Esophagus squamous epithelium (tissue), 5 donors: ENCODE measurements around the gene FIGLA. TPM values are rescaled to one million over a fixed set of nuclear protein-coding genes. Genes with fewer than 3 reads are reported as not detected.

Experiments
- DNase-seq: peaks from one replicate; lab custom pipeline; 2025; lab: John Stamatoyannopoulos, UW
- H3K27ac ChIP-seq, 4 donors: fragments of 200-600 bp; sonication (generic); one replicate each; pipeline ENCODE4 v1.5.1; 2016 to 2019; ENCODE audit warnings: mild to moderate bottlenecking in 1 of 4
- H3K27me3 ChIP-seq, 4 donors: fragments of 200-600 bp; sonication (generic); 1 replicate in 3 of 4; 2 replicates in 1 of 4; pipeline versions ENCODE4 v1.5.1 to v1.6.0; 2017 to 2021; ENCODE audit warnings: antibody characterized with exemption in 1 of 4
- H3K36me3 ChIP-seq, 3 donors: fragments of 200-600 bp; sonication (generic); one replicate each; pipeline ENCODE4 v1.5.1; 2016 to 2019
- H3K4me1 ChIP-seq, 3 donors: fragments of 200-600 bp; sonication (generic); one replicate each; pipeline ENCODE4 v1.5.1; 2017 to 2019
- H3K4me3 ChIP-seq, 4 donors: fragments of 200-600 bp; sonication (generic); 1 replicate in 3 of 4; 2 replicates in 1 of 4; pipeline ENCODE4 v1.5.1; 2016 to 2019; ENCODE audit warnings: mild to moderate bottlenecking in 2 of 4, moderate library complexity in 1 of 4
- H3K9me3 ChIP-seq, 3 donors: fragments of 200-600 bp; sonication (generic); one replicate each; pipeline ENCODE4 v1.5.1; 2016 to 2019
- CTCF ChIP-seq, 6 experiments: fragments of 450-650 bp in 4 of 6; fragments of 200-600 bp in 2 of 6; sonication (generic) in 2 of 6; IDR thresholded peaks; one replicate each; pipeline ENCODE4 v1.5.1; 2016 to 2019; ENCODE audit warnings: antibody characterized with exemption in 6 of 6, mild to moderate bottlenecking in 4 of 6, moderate library complexity in 4 of 6
- POLR2A ChIP-seq, 4 donors: fragments of 450-650 bp; IDR thresholded peaks; one replicate each; pipeline ENCODE4 v1.6.1; 2017; ENCODE audit warnings: antibody characterized with exemption in 4 of 4, mild to moderate bottlenecking in 4 of 4, moderate library complexity in 3 of 4
- WGBS, 2 donors: methylation state at CpG; one replicate each; pipeline ENCODE4 v1.1.5; 2018; 5-methylcytosine and 5-hydroxymethylcytosine counted together
- intact Hi-C: fragments of 100-400 bp; cut with DNase I; formaldehyde crosslinking; loops from one replicate; pipeline ENCODE4 v1.15.0; 2022
- total RNA-seq, 4 donors: library from RNA; depleted of rRNA; stranded (reverse); fragments of >200 nt; gene quantifications; one replicate each; pipeline ENCODE4 v1.1.0, GENCODE V29; 2016
- donor health status: DM: yes; HTN: yes; CAD: no.

Gene FIGLA
- total RNA-seq, 4 donors from 2014 or later = not detected

GRCh38 chr2:70795164-70795995 is 4.9 kb upstream of the FIGLA start:
- Histone ChIP-seq H3K4me1 (peaks cover 0 to 5% (median 4%) of the 10 kb centered on the region in 3 donors), H3K36me3 (no peaks in the 10 kb centered on the region), H3K4me3 (no peak overlapping the region), H3K27me3 (peaks cover 0 to 70% (median 10%) of the 10 kb centered on the region in 4 donors), H3K27ac (no peak overlapping the region), H3K9me3 (no peaks in the 10 kb centered on the region)
- TF ChIP-seq POLR2A (IDR thresholded peaks at IDR 0.05) (no peak), CTCF (IDR thresholded peaks at IDR 0.05) (no peak)
- WGBS, 2 donors = 56 to 70% methylated on average over 4 of the region's 4 CpGs
- intact Hi-C loops = no loop called here
- no peak for DNase-seq

DNA sequence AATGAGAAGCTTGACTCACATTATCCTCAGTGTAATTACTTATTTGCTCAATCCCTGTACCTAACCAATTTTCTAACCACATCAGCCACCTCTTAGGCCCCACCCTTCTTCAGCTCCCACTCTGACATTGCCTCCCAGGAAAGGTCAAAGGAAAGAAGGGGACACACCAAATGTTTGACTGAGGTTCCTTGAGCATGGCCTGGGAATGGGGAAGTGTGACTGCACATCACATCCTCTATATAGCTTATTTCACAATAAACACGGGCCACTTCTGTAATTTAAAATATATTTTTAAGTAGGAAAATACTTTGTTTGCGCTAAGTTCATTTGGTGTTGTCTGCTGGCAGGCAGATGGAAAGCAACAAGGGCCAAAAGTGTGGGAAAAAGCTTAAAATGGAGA is 3.0 kb upstream of the FIGLA start:
- H3K9me3 ChIP-seq = no peaks in the 10 kb centered on the region
- peaks cover 4 to 81% (median 13%) of the 10 kb centered on the region in 4 donors for H3K27me3 ChIP-seq
- no peak overlapping the region for H3K4me3 ChIP-seq
- intact Hi-C loops = no loop called here
- no peaks in the 10 kb centered on the region for H3K36me3 ChIP-seq
- peaks cover 8 to 16% (median 10%) of the 10 kb centered on the region in 3 donors for H3K4me1 ChIP-seq
- 82 to 86% methylated on average over 2 of the region's 2 CpGs for WGBS, 2 donors
- H3K27ac ChIP-seq = no peak overlapping the region
- TF ChIP-seq POLR2A (IDR thresholded peaks at IDR 0.05) (no peak), CTCF (IDR thresholded peaks at IDR 0.05) (no peak)
- no peak for DNase-seq

DNA sequence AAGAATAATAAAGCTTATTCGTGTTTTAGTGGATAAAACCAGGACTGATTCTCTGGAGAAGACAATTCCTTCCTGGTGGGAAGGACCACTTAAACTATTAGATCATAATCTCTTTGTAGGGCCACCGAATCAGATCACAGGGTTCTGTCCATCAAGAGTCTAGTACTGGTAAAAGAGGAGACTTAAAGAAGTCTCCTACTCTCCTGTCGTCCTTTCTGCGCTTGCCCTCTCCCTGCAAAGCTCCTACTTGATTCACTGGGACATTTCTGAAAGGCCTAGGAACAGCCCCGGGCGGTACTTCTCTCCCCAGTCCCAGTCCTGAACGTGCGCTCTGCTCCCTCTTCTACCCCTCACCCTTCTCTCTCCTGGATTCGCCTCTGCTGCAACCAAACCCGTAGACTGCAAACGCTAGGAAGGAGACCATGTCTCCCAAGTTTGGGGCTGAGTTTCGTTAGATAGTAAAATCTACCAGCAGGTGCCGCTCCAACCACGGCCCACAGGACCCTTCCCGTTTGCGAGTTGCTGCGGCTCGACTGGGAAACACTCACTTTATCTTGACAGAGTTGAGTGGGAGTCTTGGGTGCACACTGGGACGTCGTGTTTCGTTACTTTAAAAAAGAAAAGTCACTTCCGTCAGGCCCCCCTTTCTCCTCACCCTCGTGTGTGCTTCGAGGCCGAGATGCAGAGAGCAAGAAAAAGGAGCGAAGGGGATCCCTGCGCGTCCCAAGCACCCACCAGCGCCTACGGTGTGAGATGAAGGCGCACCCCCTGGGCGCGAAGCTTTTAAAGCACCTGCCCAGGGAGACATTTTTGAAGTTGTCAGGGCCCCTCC is 923 bp downstream of the FIGLA start:
- H3K9me3 ChIP-seq = no peaks in the 10 kb centered on the region
- H3K27me3 ChIP-seq = peaks cover 4 to 86% (median 13%) of the 10 kb centered on the region in 4 donors
- H3K4me1 ChIP-seq = peaks cover 8 to 16% (median 10%) of the 10 kb centered on the region in 3 donors
- intact Hi-C loops = no loop called here
- peak overlapping the region in 3 of 4 donors; percentile 13 to 58 (median 34) for H3K4me3 ChIP-seq
- no peak for DNase-seq
- 7 to 10% methylated on average over 18 to 27 of the region's 33 CpGs for WGBS, 2 donors
- no peak overlapping the region for H3K27ac ChIP-seq
- no peaks in the 10 kb centered on the region for H3K36me3 ChIP-seq
- TF ChIP-seq POLR2A (IDR thresholded peaks at IDR 0.05) (no peak), CTCF (IDR thresholded peaks at IDR 0.05) (peak in 5 of 6 experiments; percentile 38 to 55 (median 50))

- H3K27ac ChIP-seq = no peak overlapping the region
- H3K27me3 ChIP-seq = peaks cover 0 to 48% (median 5%) of the 10 kb centered on the region in 4 donors
- H3K9me3 ChIP-seq = no peaks in the 10 kb centered on the region
- no peak for DNase-seq
- intact Hi-C loops = no loop called here
- H3K4me1 ChIP-seq = peaks cover 5 to 11% (median 7%) of the 10 kb centered on the region in 3 donors
- H3K4me3 ChIP-seq = no peak overlapping the region
- TF ChIP-seq POLR2A (IDR thresholded peaks at IDR 0.05) = no peak
- TF ChIP-seq CTCF (IDR thresholded peaks at IDR 0.05) = peak in 3 of 6 experiments; percentile 15 to 51 (median 28)
- 12 to 17% methylated on average over 7 of the region's 7 CpGs for WGBS, 2 donors
- no peaks in the 10 kb centered on the region for H3K36me3 ChIP-seq
Observed at GRCh38 chr2:70785137-70785911, 5.1 kb downstream of the FIGLA start.
